ENCODE measurements around the gene FCHSD2. TPM values are rescaled to one million over a fixed set of nuclear protein-coding genes. Genes with fewer than 3 reads are reported as not detected.

Gene FCHSD2
- total and polyA plus RNA-seq, 2 of the 8 experiments (the other 6 are each of a cell fraction or from before 2014, with no cell fraction given): 4.1 to 7.8 TPM

DNA sequence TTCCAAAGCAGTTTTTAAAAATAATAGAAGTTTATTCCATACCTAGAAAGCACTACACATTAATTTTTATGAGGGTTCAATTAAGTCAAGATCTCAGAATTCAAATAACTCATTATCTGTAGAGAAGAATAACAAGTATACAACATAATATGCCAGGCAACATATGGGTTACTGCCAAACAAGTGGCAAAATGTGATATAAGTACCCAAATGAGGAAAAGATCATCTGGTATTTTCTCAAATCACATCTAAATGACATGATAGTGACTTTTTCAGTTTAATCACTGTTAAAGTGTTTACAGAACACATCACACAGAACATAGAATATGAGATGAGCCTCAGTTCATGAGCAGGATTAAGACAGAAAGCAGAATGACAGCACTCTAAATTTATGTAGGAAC lies 123.3 kb downstream of the FCHSD2 start:
- Histone ChIP-seq H4K5ac (ENCODE audit: insufficient read length, low read depth, low read length) (no peak overlapping the region), H3K14ac (ENCODE audit: insufficient read length) (no peak overlapping the region), H3K4me1 (replicated peaks in 1 of 4; ENCODE audit: control insufficient read depth in 3 of 4, insufficient read depth in 4 of 4, low read length in 3 of 4) (peaks cover 0 to 2% (median 0%) of the 10 kb centered on the region in 4 experiments; a peak in 1 of 7 replicates), H2BK15ac (ENCODE audit: low read length) (no peak overlapping the region), H3K9ac (replicated peaks in 1 of 4; ENCODE audit: extremely low read depth in 1 of 4, low read depth in 3 of 4, low read length in 3 of 4) (no peak overlapping the region), H4K8ac (ENCODE audit: extremely low read depth, insufficient read depth, low read length) (no peak overlapping the region), H2AFZ (ENCODE audit: low read length) (no peak overlapping the region), H2BK12ac (ENCODE audit: low read depth, low read length) (no peak overlapping the region), H3K36me3 (ENCODE audit: control insufficient read depth in 2 of 4, insufficient read depth in 4 of 4, low read length in 3 of 4) (no peaks in the 10 kb centered on the region), H3K23me2 (ENCODE audit: low read depth, low read length) (no peaks in the 10 kb centered on the region; the same call in 1 of the 2 replicates), H2BK5ac (ENCODE audit: low read depth, low read length) (no peak overlapping the region), H3K27ac (ENCODE audit: low read depth, low read length) (no peak overlapping the region), H3K4ac (replicated peaks; ENCODE audit: insufficient read length, low read depth, low read length) (no peak overlapping the region), H3K9me3 (ENCODE audit: insufficient read depth in 2 of 2, low read depth in 1 of 2, low read length in 1 of 2) (peaks cover 0 to 3% of the 10 kb centered on the region in 2 experiments; a peak in 1 of 4 replicates), H4K20me1 (replicated peaks in 1 of 2; ENCODE audit: control insufficient read depth in 1 of 2, insufficient read depth in 2 of 2, low read length in 2 of 2) (peaks cover 0 to 1% of the 10 kb centered on the region in 2 experiments), H3K79me2 (ENCODE audit: control insufficient read depth in 1 of 2, insufficient read depth in 2 of 2, low read length in 2 of 2) (no peaks in the 10 kb centered on the region), H2AK5ac (ENCODE audit: low read depth, low read length) (no peak overlapping the region), H3K4me3 (ENCODE audit: extremely low read depth in 1 of 4, insufficient read depth in 2 of 4, low read depth in 3 of 4, low read length in 4 of 4) (no peak overlapping the region), H2BK20ac (ENCODE audit: low read length) (no peak overlapping the region), H4K91ac (replicated peaks; ENCODE audit: insufficient read length, low read length) (no peak overlapping the region), H3K56ac (replicated peaks; ENCODE audit: insufficient read length, low read depth, low read length) (no peak overlapping the region), H3K27me3 (replicated peaks in 1 of 4; ENCODE audit: control insufficient read depth in 3 of 4, extremely low read depth in 1 of 4, insufficient read depth in 3 of 4, low read length in 3 of 4) (peaks cover 0 to 12% (median 10%) of the 10 kb centered on the region in 4 experiments; a peak in 3 of 7 replicates), H2BK120ac (replicated peaks; ENCODE audit: low read depth, low read length) (no peak overlapping the region), H3K4me2 (ENCODE audit: insufficient read depth in 1 of 2, low read depth in 2 of 2, low read length in 2 of 2) (no peak overlapping the region), H3K79me1 (ENCODE audit: low read depth, low read length) (no peaks in the 10 kb centered on the region), H3K18ac (ENCODE audit: extremely low read depth, low read length) (no peak overlapping the region), H3K23ac (ENCODE audit: insufficient read length) (no peak overlapping the region)
- CTCF ChIA-PET (ENCODE audit: partially characterized antibody): no interaction called here
- TF ChIP-seq KDM1A (IDR thresholded peaks at IDR 0.05; ENCODE audit: borderline replicate concordance, low read length): no peak
- POLR2A ChIA-PET (ENCODE audit: partially characterized antibody): no interaction called here
- no peak for DNase-seq (ENCODE audit: low read depth in 1 of 2, low spot score in 2 of 2)
- FAIRE-seq: no peak
